PFSK-1 (cell line): ENCODE results near the gene BMP2K.

Source experiments
- FOXP2 ChIP-seq: optimal IDR thresholded peaks from 2 replicates; pipeline ENCODE3; 2011; ENCODE audit warnings: borderline replicate concordance, control low read depth, inconsistent platforms; ENCODE audit not compliant: insufficient read depth; ENCODE audit errors: extremely low read length, extremely low read depth
- POLR2AphosphoS5 ChIP-seq: IDR thresholded peaks from 2 replicates; pipeline ENCODE4 v1.6.1; 2012; ENCODE audit warnings: low read depth, mild to moderate bottlenecking, control low read depth, low read length, moderate library complexity
- REST ChIP-seq, 2 experiments: IDR thresholded peaks; 2 replicates each; pipeline versions ENCODE4 v1.6.1 to v1.8.0; 2011 to 2012; ENCODE audit warnings: low read depth in 2 of 2, low read length in 2 of 2, control low read depth in 1 of 2, inconsistent platforms in 1 of 2, mild to moderate bottlenecking in 1 of 2, moderate library complexity in 1 of 2; ENCODE audit not compliant: insufficient read depth in 1 of 2
- SIN3A ChIP-seq: IDR thresholded peaks from 2 replicates; pipeline ENCODE4 v1.6.1; 2012; ENCODE audit warnings: mild to moderate bottlenecking, low read length, moderate library complexity, borderline replicate concordance; ENCODE audit not compliant: insufficient read depth
- TAF1 ChIP-seq: IDR thresholded peaks from 2 replicates; pipeline ENCODE4 v1.6.1; 2012; ENCODE audit warnings: low read length, control low read depth, borderline replicate concordance; ENCODE audit not compliant: insufficient read depth

BMP2K gene

DNA sequence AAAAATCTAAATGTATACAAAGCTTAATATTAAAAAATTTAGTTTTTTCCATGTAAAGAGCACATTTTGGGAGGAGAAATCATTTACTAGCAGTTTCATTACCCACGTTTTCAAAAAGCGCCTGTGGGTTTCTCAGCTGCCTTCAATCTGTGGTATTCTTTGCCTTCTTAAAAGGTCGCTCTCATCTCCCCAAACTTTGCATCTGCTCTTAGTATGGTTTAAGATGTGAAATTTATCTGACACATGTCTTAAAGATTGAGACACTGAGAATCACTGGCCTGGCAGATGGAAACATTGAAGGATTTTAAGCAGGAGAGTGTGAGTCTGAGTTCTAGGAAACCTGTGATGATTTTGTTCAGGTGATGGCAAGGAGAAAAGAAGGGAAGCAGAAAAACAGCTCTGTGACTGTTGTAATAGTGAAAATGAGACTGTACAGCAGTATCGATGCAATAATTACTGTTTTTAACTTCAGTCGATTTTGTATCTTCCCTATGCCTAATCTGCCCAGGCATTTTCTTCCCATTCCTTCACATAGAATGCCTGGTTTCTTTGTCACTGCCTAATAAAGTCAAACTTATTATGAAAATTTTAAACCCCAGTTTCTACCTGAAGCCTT lies 87.2 kb downstream of the BMP2K start:
- TF ChIP-seq POLR2AphosphoS5: no peak
- TF ChIP-seq SIN3A: no peak
- no peak for TF ChIP-seq REST (IDR thresholded peaks at IDR 0.05; ENCODE audit: insufficient read depth in 1 of 2, low read depth in 2 of 2, low read length in 2 of 2)
- TF ChIP-seq TAF1: no peak
- no peak for TF ChIP-seq FOXP2

DNA sequence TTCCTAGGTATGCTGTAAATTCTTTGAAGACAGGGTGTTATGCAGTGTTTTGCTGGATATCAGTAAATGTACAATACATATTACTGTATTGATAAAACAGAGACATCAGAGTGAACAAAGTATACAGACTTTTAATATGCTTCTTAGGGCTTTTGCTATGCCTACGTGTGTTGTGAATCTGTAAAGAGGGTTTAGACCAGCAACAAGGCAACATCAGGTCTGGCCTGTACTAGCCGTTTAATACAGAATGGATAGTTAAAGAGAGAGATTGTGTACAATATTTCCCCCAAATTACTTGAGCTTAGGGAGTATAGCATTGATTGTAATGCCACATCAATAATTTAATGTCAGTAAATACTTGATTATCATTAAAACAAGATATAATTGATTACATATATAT lies 87.8 kb downstream of the BMP2K start:
- TF ChIP-seq TAF1 (no peak), FOXP2 (no peak), POLR2AphosphoS5 (no peak), REST (IDR thresholded peaks at IDR 0.05; ENCODE audit: insufficient read depth in 1 of 2, low read depth in 2 of 2, low read length in 2 of 2) (no peak), SIN3A (no peak)

DNA sequence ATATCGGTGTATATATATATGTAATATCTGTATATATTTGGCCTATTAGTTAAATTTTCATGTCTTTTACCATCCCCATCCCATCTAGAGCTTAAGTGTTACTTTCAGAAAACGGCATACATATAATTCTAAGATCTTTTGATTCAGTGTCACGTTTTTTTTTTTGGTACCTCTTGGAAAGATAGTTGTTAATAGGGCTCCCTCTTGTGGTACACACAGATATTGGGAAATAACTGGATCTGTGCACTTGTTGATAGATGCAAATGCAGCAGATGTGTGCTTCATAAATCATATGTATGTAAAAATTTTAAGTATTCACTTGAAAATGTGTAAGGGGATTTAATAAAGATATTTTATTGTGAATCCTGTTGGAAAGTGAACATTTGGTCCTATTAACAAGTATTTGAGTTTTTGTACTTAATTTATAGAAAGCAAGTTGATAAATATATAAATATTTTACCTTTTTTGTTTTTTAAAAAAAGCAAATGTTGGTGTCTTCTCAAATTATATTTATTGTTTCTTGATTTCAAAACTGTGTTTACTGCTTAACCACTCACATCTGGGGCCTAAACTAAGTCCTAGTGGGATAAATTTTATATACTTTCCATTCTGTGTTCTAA lies 88.4 kb downstream of the BMP2K start:
- TF ChIP-seq REST (IDR thresholded peaks at IDR 0.05; ENCODE audit: insufficient read depth in 1 of 2, low read depth in 2 of 2, low read length in 2 of 2) (no peak), POLR2AphosphoS5 (no peak), FOXP2 (no peak), SIN3A (no peak), TAF1 (no peak)

GRCh38 chr4:78865451-78865850 lies 89.3 kb downstream of the BMP2K start:
- TF ChIP-seq TAF1: no peak
- TF ChIP-seq POLR2AphosphoS5: no peak
- no peak for TF ChIP-seq SIN3A
- TF ChIP-seq REST (IDR thresholded peaks at IDR 0.05; ENCODE audit: insufficient read depth in 1 of 2, low read depth in 2 of 2, low read length in 2 of 2): no peak
- TF ChIP-seq FOXP2: no peak

GRCh38 chr4:78870056-78870455 lies 93.9 kb downstream of the BMP2K start:
- TF ChIP-seq POLR2AphosphoS5: no peak
